OCI-LY1 (cell line): Measurements from ENCODE around the gene DENND1A.

Experiments used
- CTCF ChIP-seq: fragments of 200-600 bp; sonication (generic), shearing (Covaris generic); IDR thresholded peaks from 2 replicates; pipeline ENCODE4 v1.5.1; 2017; ENCODE audit warnings: mild to moderate bottlenecking, antibody characterized with exemption, low read length, moderate library complexity, mixed read lengths
- EZH2 ChIP-seq: fragments of 200-600 bp; sonication (generic), shearing (Covaris generic); IDR thresholded peaks from 2 replicates; pipeline ENCODE4 v1.8.0; 2017; ENCODE audit warnings: borderline replicate concordance, mixed run types, mild to moderate bottlenecking, antibody characterized with exemption, low read length, moderate library complexity, mixed read lengths

DNA sequence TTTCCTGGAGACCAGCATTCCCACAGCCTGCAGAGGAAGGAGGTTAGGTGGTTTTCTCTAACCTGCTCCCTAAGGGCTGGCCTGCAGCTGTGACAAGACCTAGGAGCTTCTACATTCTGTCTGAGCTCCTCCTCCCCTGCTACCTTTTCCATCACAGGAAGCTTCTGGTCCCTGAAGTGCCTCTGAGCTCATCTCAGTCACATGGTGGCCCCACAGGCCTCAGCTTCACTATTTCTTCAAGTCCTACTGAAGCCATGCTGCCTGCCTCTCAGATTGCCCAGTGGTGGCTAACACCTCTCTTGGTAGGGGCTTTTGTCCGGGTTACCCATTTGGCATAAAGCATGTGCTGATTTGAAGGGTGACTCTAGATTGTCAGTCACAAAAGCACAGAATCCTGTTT, 314.5 kb downstream of the DENND1A start:
- peak; percentile 14; the same call in 1 of the 2 replicates for TF ChIP-seq CTCF
- no peak for TF ChIP-seq EZH2
